ENCODE results near the gene ATAT1.
"Not testable (repeated sequence)": the region's sequence is repeated elsewhere in the genome, so short reads cannot be mapped to it uniquely, and the experiment has no call there.

- not testable (repeated sequence) for TF ChIP-seq TCF7L2 (IDR thresholded peaks at IDR 0.05; ENCODE audit: low read depth, low read length); REST (IDR thresholded peaks at IDR 0.05; ENCODE audit: insufficient read depth in 1 of 2, low read depth in 2 of 2, low read length in 1 of 2)
- TF ChIP-seq CTCF (IDR thresholded peaks at IDR 0.05) (peak; percentile 89), POLR2AphosphoS5 (IDR thresholded peaks at IDR 0.05; ENCODE audit: low read depth, low read length) (peak; percentile 41; the same call in 1 of the 2 replicates)
Observed at GRCh38 chr6:30597315-30598144, 29.1 kb upstream of the ATAT1 start.

Data from Panc1 (cell line).